HepG2 (cell line): ENCODE data around the gene LTB4R2. TPM values are rescaled to one million over a fixed set of nuclear protein-coding genes. Genes with fewer than 3 reads are reported as not detected.

Experiments used
- ESRRA ChIP-seq: sonication (generic); formaldehyde crosslinking; IDR thresholded peaks from 2 replicates; pipeline ENCODE4 v1.5.1; 2020; ENCODE audit warnings: mild to moderate bottlenecking, low read depth, missing genetic modification reagents
- ETV5 ChIP-seq: IDR thresholded peaks from 2 replicates; pipeline ENCODE4 v1.6.1; 2018; ENCODE audit warnings: missing biosample characterization, missing genetic modification reagents, inconsistent platforms, borderline replicate concordance
- GLI4 ChIP-seq: sonication (generic); formaldehyde crosslinking; IDR thresholded peaks from 2 replicates; pipeline ENCODE4 v1.5.1; 2020; ENCODE audit warnings: missing genetic modification reagents, mild to moderate bottlenecking, moderate library complexity, borderline replicate concordance
- ISL2 ChIP-seq: sonication (generic); formaldehyde crosslinking; IDR thresholded peaks from 2 replicates; pipeline ENCODE4 v1.5.0; 2020; ENCODE audit warnings: missing genetic modification reagents
- JDP2 ChIP-seq: sonication (generic); formaldehyde crosslinking; IDR thresholded peaks from 2 replicates; pipeline ENCODE4 v1.8.1; 2022; ENCODE audit warnings: missing genetic modification reagents, borderline replicate concordance
- NRL ChIP-seq: sonication (generic); formaldehyde crosslinking; IDR thresholded peaks from 2 replicates; pipeline ENCODE4 v1.5.0; 2020; ENCODE audit warnings: missing genetic modification reagents, mild to moderate bottlenecking, moderate library complexity, borderline replicate concordance
- POLR2A ChIP-seq, 2 experiments: IDR thresholded peaks; 2 replicates each; pipeline ENCODE4 v1.6.1; 2011; ENCODE audit warnings: low read depth in 2 of 2, low read length in 2 of 2, mild to moderate bottlenecking in 1 of 2, moderate library complexity in 1 of 2; ENCODE audit not compliant: insufficient read depth in 1 of 2
- ZNF383 ChIP-seq: sonication (generic); formaldehyde crosslinking; IDR thresholded peaks from 2 replicates; pipeline ENCODE4 v1.4.0; 2020; ENCODE audit warnings: missing genetic modification reagents, mild to moderate bottlenecking, borderline replicate concordance
- ZNF431 ChIP-seq: sonication (generic); formaldehyde crosslinking; IDR thresholded peaks from 2 replicates; pipeline ENCODE4 v1.9.0; 2022; ENCODE audit warnings: missing genetic modification reagents, low read depth, mild to moderate bottlenecking, borderline replicate concordance
- ZNF556 ChIP-seq: sonication (generic); formaldehyde crosslinking; IDR thresholded peaks from 2 replicates; pipeline ENCODE4 v1.4.0; 2020; ENCODE audit warnings: mild to moderate bottlenecking, missing genetic modification reagents, borderline replicate concordance
- ZNF629 ChIP-seq: sonication (generic); formaldehyde crosslinking; conservative IDR thresholded peaks from 2 replicates; pipeline ENCODE4 v1.5.0; 2020; ENCODE audit warnings: missing genetic modification reagents
- ZNF652 ChIP-seq: IDR thresholded peaks from 2 replicates; pipeline ENCODE4 v1.6.1; 2016; ENCODE audit warnings: low read depth, borderline replicate concordance
- ZNF672 ChIP-seq: sonication (generic); formaldehyde crosslinking; IDR thresholded peaks from 2 replicates; pipeline ENCODE4 v1.8.1; 2022; ENCODE audit warnings: missing genetic modification reagents
- ZNF720 ChIP-seq: sonication (generic); formaldehyde crosslinking; IDR thresholded peaks from 2 replicates; pipeline ENCODE4 v1.4.0; 2020; ENCODE audit warnings: missing genetic modification reagents
- ZNF749 ChIP-seq: sonication (generic); formaldehyde crosslinking; IDR thresholded peaks from 2 replicates; pipeline ENCODE4 v1.8.0; 2022; ENCODE audit warnings: mild to moderate bottlenecking, missing genetic modification reagents, moderate library complexity, borderline replicate concordance
- ZSCAN29 ChIP-seq: sonication (generic); formaldehyde crosslinking; conservative IDR thresholded peaks from 2 replicates; pipeline ENCODE4 v1.4.0; 2020; ENCODE audit warnings: mild to moderate bottlenecking, missing genetic modification reagents
- polyA plus RNA-seq, 8 experiments: library from polyadenylated mRNA; depleted of rRNA in 3 of 8; stranded (reverse) in 7 of 8; unstranded in 1 of 8; fragments of >200 nt; fragmentation: Illumina TruSeq in 4 of 8; extraction: Trizol in 4 of 8; gene quantifications; 2 replicates each; pipeline versions ENCODE4 v1.2.1 to v1.2.3, GENCODE V29; 2011 to 2016; ENCODE audit warnings: low read depth in 4 of 8, missing spikeins in 1 of 8, mixed read lengths in 1 of 8; ENCODE audit not compliant: insufficient read depth in 1 of 8
- total RNA-seq, 5 experiments: library from RNA; depleted of rRNA; stranded (reverse); fragments of >200 nt; fragmentation: Illumina TruSeq; extraction: Trizol; gene quantifications; 2 replicates each; pipeline ENCODE4 v1.2.3, GENCODE V29; 2016; ENCODE audit warnings: low read depth in 1 of 5
- TF ChIP-seq, protein P1 (sequence below): sonication (generic); formaldehyde crosslinking; IDR thresholded peaks from 2 replicates; pipeline ENCODE4 v1.5.1; 2020; ENCODE audit warnings: missing genetic modification reagents, mild to moderate bottlenecking, borderline replicate concordance
- TF ChIP-seq, protein P2 (sequence below): sonication (generic); formaldehyde crosslinking; IDR thresholded peaks from 2 replicates; pipeline ENCODE4 v1.9.0; 2021; ENCODE audit warnings: missing genetic modification reagents, borderline replicate concordance

The LTB4R2 gene
- total and polyA plus RNA-seq, 2 of the 13 experiments (the other 11 are each of a cell fraction or from before 2014, with no cell fraction given): 3.9 to 6.9 TPM

DNA sequence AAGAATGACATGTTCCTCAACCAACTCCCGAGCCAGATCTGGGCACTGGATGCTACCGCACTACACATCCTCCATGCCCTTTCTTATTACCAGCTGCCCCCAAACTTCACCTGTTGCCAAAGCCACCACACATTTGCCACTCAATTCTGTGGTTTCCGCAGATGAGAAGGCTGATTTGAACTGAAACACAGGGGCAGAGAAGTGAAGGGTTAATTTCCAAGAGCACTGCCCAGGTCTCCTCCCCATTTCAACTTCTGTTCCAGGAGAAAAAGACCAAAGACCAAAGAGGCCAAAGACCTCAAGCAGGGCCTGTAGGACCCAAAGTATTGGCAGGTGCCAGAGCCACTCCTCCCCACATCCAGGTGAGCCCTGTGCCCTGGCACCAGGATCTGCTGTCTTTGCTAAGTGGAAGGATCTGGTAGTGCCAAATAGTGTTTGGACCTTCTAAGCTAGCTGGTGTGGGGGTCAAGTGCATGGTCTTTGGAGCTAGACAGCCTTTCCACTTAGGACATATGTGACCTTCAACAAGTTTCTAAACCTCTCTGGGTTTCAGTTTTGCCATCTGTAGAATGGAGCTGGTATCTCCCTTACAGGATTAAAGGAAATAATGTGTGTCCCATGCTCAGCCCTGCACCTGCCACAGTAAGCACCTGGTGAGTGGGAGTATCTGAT, 18.4 kb upstream of the LTB4R2 start (continued):
- no peak for TF ChIP-seq NRL (CRISPR knock-in tag)
- TF ChIP-seq POLR2A (IDR thresholded peaks at IDR 0.05; ENCODE audit: insufficient read depth in 1 of 2, low read depth in 2 of 2, low read length in 2 of 2): no peak
- TF ChIP-seq, protein P1, sequence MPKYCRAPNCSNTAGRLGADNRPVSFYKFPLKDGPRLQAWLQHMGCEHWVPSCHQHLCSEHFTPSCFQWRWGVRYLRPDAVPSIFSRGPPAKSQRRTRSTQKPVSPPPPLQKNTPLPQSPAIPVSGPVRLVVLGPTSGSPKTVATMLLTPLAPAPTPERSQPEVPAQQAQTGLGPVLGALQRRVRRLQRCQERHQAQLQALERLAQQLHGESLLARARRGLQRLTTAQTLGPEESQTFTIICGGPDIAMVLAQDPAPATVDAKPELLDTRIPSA (CRISPR knock-in tag): no peak
- 0 out of 2 replicates have a peak, but pooled peaks have one; percentile 29 for TF ChIP-seq ESRRA (CRISPR knock-in tag)
- no peak for TF ChIP-seq GLI4 (CRISPR knock-in tag)
- 0 out of 2 replicates have a peak, but pooled peaks have one; percentile 38 for TF ChIP-seq ZSCAN29 (CRISPR knock-in tag)
- TF ChIP-seq ZNF629 (CRISPR knock-in tag): peak; percentile 90
- TF ChIP-seq ZNF652 (CRISPR knock-in tag): peak; percentile 91
- TF ChIP-seq ETV5 (CRISPR knock-in tag): no peak
- no peak for TF ChIP-seq JDP2 (CRISPR knock-in tag)
- 0 out of 2 replicates have a peak, but pooled peaks have one; percentile 48 for TF ChIP-seq ZNF556 (CRISPR knock-in tag)
- no peak for TF ChIP-seq ZNF672 (CRISPR knock-in tag)
- TF ChIP-seq ZNF383 (CRISPR knock-in tag): 0 out of 2 replicates have a peak, but pooled peaks have one; percentile 76
- TF ChIP-seq, protein P2, sequence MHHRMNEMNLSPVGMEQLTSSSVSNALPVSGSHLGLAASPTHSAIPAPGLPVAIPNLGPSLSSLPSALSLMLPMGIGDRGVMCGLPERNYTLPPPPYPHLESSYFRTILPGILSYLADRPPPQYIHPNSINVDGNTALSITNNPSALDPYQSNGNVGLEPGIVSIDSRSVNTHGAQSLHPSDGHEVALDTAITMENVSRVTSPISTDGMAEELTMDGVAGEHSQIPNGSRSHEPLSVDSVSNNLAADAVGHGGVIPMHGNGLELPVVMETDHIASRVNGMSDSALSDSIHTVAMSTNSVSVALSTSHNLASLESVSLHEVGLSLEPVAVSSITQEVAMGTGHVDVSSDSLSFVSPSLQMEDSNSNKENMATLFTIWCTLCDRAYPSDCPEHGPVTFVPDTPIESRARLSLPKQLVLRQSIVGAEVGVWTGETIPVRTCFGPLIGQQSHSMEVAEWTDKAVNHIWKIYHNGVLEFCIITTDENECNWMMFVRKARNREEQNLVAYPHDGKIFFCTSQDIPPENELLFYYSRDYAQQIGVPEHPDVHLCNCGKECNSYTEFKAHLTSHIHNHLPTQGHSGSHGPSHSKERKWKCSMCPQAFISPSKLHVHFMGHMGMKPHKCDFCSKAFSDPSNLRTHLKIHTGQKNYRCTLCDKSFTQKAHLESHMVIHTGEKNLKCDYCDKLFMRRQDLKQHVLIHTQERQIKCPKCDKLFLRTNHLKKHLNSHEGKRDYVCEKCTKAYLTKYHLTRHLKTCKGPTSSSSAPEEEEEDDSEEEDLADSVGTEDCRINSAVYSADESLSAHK: no peak
- TF ChIP-seq ZNF749 (CRISPR knock-in tag): no peak
- TF ChIP-seq ZNF431: 0 out of 2 replicates have a peak, but pooled peaks have one; percentile 22
- no peak for TF ChIP-seq ZNF720 (CRISPR knock-in tag)
- no peak for TF ChIP-seq ISL2
- TF ChIP-seq, all 625 proteins: peak for 21
